T-helper 2 cell treated with Interferon-gamma antibody and Interleukin-4, amounts not matched to agents 5 μg/mL and 100 μg/mL, for 36 hours (primary cell): ENCODE data around the gene NOD1.
"Not testable (repeated sequence)": the region's sequence is repeated elsewhere in the genome, so short reads cannot be mapped to it uniquely, and the experiment has no call there.

Source experiments
- DNase-seq: peaks from one replicate; pipeline ENCODE4 v3.0.0; 2021; ENCODE audit warnings: low spot score
- H3K27ac Mint-ChIP-seq: one replicate; pipeline ENCODE4 v1.8.0; 2021; ENCODE audit warnings: mild to moderate bottlenecking, mixed read lengths
- H3K27me3 Mint-ChIP-seq: one replicate; pipeline ENCODE4 v1.8.0; 2021; ENCODE audit warnings: low read depth, mixed read lengths
- H3K36me3 Mint-ChIP-seq: one replicate; pipeline ENCODE4 v1.8.0; 2021; ENCODE audit warnings: low read depth, mixed read lengths
- H3K4me1 Mint-ChIP-seq: one replicate; pipeline ENCODE4 v1.8.0; 2021; ENCODE audit warnings: low read depth, mixed read lengths
- H3K4me3 Mint-ChIP-seq: one replicate; pipeline ENCODE4 v1.8.0; 2022; ENCODE audit warnings: mild to moderate bottlenecking, moderate library complexity, mixed read lengths
- H3K9me3 Mint-ChIP-seq: one replicate; pipeline ENCODE4 v1.8.0; 2021; ENCODE audit warnings: mixed read lengths

NOD1 gene

DNA sequence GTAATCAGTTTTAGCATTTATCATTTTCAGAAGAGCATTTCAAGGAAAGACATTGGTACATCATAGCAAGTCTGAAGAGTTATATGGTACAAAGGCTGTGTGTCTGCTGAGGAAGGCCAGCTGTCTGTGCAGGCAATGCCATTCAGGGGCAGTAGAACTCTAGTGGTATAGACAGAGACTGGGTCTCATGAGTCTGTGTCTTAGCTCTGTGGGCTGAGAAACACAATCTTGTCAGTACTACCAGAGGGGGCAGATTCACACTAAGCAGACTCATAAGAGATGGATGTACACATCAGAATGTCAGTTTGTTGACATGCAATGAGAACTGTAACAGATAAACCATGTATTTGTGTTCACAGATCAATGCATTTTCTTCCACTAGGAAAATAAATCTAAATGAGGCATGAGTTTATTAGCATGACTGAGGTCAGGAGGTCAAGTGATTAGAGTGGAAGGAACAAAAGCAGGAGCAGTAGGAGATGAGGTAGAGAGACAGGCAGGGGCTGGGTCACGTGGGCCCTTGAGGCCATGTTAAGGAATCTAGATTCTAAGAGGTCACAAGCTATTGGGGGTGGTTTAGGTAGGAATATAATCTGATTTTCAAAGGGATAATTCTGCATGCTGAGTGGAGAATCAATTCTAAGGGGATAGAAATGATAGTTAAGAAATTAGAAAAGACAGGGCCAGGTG is 33.5 kb upstream of the NOD1 start:
- no peak overlapping the region for H3K27ac Mint-ChIP-seq
- peaks cover 4% of the 10 kb centered on the region for H3K36me3 Mint-ChIP-seq
- no peak overlapping the region for H3K4me3 Mint-ChIP-seq
- no peaks in the 10 kb centered on the region for H3K27me3 Mint-ChIP-seq
- H3K4me1 Mint-ChIP-seq, result peaks cover 14% of the 10 kb centered on the region
- DNase-seq, result no peak
- H3K9me3 Mint-ChIP-seq, result peaks cover 5% of the 10 kb centered on the region

DNA sequence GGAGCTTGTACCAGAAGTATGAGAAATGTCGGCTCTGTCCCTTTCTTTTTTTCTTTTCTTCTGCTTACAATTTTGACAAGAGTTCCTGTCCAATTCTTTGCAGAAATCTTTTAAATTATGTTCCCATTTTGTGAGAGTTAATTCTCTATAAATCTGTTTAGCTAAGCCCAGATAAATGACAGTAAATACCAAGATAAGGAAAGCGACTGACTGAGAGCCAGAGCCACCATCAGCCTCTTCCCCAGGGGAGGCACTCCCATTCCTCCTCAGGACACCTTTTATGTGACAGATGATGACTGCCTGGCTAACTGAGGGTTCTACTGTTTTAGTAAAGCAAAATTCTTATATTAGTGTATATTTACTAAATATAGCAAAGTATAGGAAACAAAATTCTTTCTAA is 32.9 kb upstream of the NOD1 start:
- Mint-ChIP-seq H3K4me3 (no peak overlapping the region), H3K36me3 (peaks cover 4% of the 10 kb centered on the region), H3K27ac (no peak overlapping the region), H3K4me1 (peaks cover 15% of the 10 kb centered on the region), H3K27me3 (no peaks in the 10 kb centered on the region), H3K9me3 (peaks cover 5% of the 10 kb centered on the region)
- no peak for DNase-seq

DNA sequence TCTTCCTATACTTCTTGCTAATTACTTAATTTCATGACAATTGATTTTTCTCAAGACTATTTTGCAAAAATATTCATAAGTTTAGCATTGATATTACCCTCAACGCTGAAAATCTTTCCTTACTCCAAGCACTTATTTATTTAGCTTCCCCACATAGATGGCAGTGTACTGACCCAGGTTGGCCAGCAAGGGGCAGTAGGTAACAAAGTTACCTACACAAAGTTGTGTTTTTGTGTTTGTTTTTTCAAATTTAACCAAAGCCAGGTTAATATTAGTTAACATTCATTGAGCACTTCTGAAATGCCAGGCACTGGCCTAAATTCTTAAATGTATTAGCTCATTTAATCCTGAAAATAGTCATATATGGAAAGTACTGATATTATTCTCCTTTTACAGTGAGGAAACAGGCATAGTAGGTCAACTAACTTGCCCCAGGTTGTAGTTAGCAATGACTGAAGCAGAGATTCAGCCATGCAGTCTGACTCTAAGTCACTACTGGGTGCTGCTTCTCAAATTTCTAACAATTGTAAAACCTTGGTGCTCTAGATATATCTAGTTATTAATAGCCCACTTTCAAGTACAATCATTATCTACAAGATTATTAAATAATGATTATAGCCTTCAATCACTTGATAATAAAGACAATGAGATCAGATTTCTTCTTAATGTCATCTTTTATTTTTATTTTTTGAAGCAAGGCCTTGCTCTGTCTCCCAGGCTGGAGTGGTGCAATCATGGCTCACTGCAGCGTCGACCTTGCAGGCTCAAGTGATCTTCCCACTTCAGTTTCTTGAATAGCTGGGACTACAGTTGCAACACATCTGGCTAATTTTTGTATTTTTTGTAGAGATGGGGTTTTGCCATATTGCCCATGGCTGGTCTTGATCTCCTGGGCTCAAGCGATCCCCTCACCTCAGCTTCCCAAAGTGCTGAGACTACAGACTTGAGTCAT is 31.8 kb upstream of the NOD1 start:
- peaks cover 5% of the 10 kb centered on the region for H3K9me3 Mint-ChIP-seq

DNA sequence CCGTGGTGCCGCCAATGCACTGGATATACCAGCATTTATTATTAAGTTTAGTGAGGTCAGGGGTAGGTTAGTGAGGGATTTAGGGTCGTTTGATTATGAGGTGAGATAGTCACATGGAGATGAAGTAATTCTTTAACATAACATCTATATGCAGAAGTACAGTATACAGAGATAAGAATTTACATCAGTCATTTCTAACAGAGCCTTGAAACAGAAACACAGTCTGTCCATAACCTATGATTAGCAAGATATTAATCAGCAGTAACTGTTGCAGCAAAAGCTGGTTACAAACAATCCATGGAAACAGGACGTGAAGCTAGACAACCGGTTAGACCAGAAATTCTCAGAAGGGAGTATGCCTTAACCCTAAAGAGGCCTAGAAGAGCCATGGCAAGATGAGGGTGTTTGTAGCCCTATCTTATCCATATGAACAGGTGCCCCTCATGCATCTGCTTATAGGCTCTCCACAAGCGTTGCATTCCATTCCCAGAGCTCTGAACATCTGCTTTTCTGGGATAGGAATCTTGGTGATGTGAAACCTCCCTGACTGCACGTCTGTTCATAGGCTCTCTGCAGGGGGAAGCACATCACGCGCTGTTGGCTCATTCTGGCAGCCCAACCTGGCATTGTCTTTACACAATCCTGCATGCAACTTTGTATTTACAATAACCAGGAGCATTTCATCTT is 30.7 kb upstream of the NOD1 start:
- not testable (repeated sequence) for H3K9me3 Mint-ChIP-seq, H3K36me3 Mint-ChIP-seq, DNase-seq, H3K27me3 Mint-ChIP-seq, H3K27ac Mint-ChIP-seq, H3K4me3 Mint-ChIP-seq
- peaks cover 24% of the 10 kb centered on the region for H3K4me1 Mint-ChIP-seq

More for the DNA sequence above, 31.8 kb upstream of the NOD1 start:
- Mint-ChIP-seq H3K4me1 (peaks cover 21% of the 10 kb centered on the region), H3K36me3 (peaks cover 5% of the 10 kb centered on the region), H3K27ac (no peak overlapping the region), H3K27me3 (no peaks in the 10 kb centered on the region), H3K4me3 (no peak overlapping the region)
- no peak for DNase-seq

DNA sequence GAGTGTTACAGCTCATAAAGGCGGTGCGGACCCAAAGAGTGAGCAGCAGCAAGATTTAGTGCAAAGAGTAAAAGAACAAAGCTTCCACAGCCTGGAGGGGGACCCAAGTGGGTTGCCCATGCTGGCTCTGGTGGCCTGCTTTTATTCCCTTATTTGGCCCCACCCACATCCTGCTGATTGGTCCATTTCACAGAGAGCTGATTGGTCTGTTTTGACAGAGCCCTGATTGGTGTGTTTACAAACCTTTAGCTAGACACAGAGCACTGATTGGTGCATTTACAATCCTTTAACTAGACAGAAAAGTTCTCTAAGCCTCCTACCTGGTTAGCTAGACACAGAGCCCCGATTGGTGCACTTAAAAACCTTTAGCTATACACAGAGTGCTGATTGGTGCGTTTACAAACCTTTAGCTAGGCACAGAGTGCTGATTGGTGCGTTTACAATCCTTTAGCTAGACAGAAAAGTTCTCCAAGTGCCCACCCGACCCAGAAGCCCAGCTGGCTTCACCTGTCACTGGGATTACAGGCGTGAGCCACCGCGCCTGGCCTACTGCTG is 28.8 kb upstream of the NOD1 start:
- H3K27me3 Mint-ChIP-seq, H3K9me3 Mint-ChIP-seq, DNase-seq, H3K4me3 Mint-ChIP-seq, H3K27ac Mint-ChIP-seq: not testable (repeated sequence)
- peaks cover 11% of the 10 kb centered on the region for H3K36me3 Mint-ChIP-seq
- peaks cover 35% of the 10 kb centered on the region for H3K4me1 Mint-ChIP-seq

DNA sequence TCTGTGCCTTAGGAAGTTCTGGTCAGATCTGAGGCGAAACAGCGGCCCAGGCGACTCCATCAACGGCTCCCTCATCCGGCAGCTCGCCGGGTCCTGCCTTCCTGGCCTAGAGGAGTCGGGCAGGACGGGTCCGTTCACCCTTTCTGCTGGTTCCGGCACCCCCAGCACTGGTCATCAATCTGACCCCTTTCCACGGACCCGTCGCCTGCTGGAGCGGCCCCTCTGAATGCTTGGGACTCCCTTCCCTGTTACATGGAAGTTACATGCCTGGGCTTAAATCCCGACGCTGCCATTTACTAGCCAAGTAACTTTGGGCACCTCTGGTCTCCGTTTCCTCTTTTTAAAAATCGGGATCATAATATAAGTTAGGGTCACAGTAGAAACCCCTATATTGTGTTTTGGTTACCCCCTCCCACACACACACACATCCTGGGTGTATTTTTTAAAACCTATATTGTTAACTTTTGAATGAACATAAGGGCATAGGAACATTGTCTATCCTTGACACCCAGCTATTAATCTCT is 26.7 kb upstream of the NOD1 start:
- peaks cover 45% of the 10 kb centered on the region for H3K4me1 Mint-ChIP-seq
- H3K27me3 Mint-ChIP-seq, result no peaks in the 10 kb centered on the region
- peaks cover 5% of the 10 kb centered on the region for H3K9me3 Mint-ChIP-seq

DNA sequence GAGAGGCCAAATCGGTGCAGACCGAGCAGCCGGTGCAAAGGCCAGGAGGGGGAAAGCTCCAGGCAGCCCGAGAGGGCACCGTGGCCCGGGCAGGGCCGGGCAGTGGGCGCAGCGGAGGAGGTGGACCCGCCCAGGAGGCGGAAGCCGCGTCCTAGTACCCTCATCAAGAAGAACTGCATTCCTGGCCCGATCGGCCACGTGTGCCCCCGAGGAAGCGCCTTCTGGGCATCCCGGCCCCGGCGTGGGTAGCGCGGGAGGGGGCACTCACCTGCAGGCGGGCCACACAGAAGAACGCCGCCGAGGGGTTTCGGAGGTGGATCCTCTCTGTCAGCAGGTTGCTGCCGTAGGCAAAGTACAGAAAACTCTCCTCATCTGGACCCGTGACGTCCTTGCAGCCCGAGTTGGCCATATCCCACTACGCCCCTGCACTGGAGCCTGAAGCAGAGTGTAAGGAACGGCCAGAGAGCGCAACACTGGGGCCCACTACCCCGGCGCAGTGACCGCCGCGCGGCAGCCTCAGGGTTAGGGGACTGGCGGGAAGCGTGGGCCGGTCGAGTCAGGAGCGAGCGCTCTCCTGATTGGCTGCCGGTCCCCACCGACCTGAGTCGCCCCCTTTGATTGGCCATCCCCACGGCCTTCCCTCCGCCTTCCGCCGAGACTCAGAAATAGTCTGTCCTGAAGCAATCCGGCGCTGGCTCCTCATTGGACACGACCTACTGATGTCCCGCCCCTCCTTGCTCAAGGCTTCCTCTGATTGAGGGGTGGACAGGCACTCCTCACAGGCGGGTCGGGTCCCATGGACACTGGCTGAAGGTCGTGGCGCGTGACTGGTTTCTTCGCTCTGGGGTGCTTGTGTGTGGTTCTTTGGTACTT is 26.0 kb upstream of the NOD1 start, which contains the start of gene GGCT:
Gene GGCT, minus strand, starts transcription at position 529 of the 873 bp plus-strand sequence. Its CDS starts 120 bp downstream, at position 409.
- peak; percentile 98 for DNase-seq
- Mint-ChIP-seq H3K4me1 (peaks cover 45% of the 10 kb centered on the region), H3K4me3 (peak within 1 kb of the TSS; percentile 92), H3K27me3 (no peaks in the 10 kb centered on the region), H3K36me3 (peaks cover 24% of the 10 kb centered on the region), H3K27ac (peak within 1 kb of the TSS; percentile 93), H3K9me3 (peaks cover 5% of the 10 kb centered on the region)

More for the DNA sequence above, 26.7 kb upstream of the NOD1 start:
- H3K36me3 Mint-ChIP-seq, result peaks cover 18% of the 10 kb centered on the region
- peak overlapping the region; percentile 93 for H3K27ac Mint-ChIP-seq
- peak overlapping the region; percentile 92 for H3K4me3 Mint-ChIP-seq
- DNase-seq, result no peak

DNA sequence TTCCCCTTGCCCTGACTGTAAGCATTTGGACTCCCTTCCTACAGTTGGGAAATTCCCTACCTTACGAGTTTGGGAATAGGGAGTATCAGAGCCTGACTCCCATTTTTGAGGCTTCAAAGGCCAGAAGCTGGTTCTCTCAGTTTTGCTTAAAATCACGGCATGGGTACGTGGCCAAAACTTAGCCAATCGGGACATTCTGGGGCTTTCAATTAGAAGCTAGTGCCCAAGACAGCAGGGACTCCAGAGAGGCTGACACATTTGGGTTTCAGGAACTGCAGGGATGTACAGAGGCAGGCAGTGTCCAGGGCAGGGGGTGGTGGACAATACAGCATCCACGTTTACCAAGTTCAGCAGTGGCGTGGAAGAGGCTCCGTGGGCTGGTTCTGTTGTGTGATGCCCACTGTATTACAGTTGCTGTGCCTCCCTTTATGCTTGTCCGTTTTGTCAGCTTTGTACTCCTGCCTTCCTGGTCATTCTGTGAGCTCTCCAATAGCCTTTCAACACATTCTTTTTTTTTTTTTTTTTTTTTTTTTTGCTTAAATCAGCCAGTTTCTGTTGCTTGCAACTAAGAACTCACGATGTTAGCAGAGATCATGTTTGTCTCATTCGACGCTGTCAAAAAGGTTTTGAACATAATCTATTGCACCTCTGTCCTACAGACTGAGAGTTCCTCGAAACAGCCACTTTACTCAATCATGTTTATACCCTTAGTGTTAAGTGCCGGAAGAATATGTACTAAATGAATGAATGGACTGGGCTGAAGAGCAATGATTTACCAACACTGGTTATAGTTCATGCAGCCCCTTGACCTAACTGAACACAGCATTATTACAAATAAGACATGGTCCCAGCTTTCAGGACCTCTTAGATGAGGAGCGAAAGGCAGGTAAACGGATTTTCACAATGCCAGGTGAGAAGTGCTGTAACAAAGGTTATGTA is 25.0 kb upstream of the NOD1 start:
- Mint-ChIP-seq H3K27me3 (no peaks in the 10 kb centered on the region), H3K36me3 (peaks cover 29% of the 10 kb centered on the region), H3K9me3 (peaks cover 5% of the 10 kb centered on the region), H3K4me3 (peak overlapping the region; percentile 92), H3K27ac (peak overlapping the region; percentile 84), H3K4me1 (peaks cover 40% of the 10 kb centered on the region)
- DNase-seq, result no peak

DNA sequence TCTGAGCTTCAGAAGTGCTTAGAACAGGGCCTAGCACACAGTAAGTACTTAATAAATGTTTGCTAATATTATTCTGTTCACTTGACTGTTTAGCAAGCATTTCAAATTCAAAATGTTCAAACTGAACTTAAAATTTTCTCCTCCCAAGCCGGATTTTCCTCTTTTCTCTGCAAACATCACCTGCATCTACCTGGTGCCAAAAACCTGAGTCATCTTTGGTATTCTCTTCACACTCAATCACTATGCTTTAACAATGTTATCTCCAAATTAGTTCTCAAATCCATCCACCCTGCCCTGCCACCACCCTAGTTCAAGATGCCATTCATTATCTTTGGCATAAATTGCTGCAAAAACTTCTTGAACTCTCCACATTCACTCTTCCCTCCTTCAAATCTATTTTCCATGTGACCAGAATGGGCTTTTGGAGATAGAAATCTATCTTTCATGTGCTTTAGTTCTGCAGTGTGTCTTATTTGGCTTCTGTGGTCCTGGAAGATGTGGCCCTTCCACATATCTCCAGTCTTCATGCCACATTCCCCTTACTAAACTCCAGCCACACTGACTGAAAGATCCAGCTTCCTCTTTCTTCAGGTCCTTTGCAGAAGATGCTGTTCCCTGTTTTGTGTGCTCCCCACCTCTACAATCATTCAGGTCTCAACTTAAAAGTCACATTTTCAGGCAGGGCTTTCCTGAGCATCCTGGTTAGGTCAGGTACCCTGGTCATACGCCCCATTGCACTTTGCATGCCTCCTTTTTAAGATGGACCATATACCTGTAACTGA is 24.1 kb upstream of the NOD1 start:
- Mint-ChIP-seq H3K4me1 (peaks cover 40% of the 10 kb centered on the region), H3K27ac (no peak overlapping the region), H3K36me3 (peaks cover 28% of the 10 kb centered on the region), H3K27me3 (no peaks in the 10 kb centered on the region), H3K9me3 (peaks cover under 1% of the 10 kb centered on the region), H3K4me3 (peak overlapping the region; percentile 92)
- no peak for DNase-seq

DNA sequence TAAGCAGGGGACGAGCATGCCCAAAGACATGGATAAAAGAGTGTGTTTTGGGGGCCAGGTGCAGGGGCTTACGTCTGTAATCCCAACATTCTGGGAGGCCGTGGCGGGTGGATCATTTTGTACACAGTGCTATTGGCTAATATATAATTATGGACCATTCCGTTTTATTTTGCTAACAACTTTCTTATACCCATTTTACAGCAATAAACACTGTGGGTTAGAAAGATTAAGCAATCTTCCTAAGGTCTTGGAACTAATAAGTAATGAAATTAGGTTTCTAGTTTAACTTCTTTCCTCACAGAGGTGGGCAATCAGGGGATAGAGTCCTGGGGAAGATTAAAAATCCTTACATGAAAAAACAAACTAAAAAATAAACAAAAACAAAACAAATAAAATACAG is 22.7 kb upstream of the NOD1 start:
- Mint-ChIP-seq H3K4me3 (no peak overlapping the region), H3K36me3 (peaks cover 37% of the 10 kb centered on the region), H3K4me1 (peaks cover 39% of the 10 kb centered on the region), H3K9me3 (no peaks in the 10 kb centered on the region), H3K27me3 (no peaks in the 10 kb centered on the region), H3K27ac (no peak overlapping the region)
- no peak for DNase-seq

DNA sequence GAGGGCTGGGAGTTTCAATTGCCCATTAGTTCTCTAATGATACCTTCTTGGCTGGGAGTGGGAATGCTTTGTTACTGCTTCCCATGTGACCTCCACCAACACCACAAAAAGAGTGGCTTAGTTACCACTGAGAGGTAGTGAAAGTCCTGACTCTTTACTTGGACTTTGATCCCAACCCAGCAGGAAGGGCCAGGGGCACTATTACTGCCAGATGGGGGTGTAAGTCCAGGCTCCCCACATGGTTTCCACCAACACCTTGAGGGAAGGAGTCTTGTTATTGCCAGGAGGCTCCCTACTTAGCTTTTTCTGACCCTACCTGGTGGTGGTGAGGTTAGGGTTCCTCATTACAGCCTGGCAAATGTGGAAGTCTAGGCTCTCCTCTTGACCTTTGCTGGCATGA is 14.6 kb upstream of the NOD1 start:
- Mint-ChIP-seq H3K36me3 (peaks cover 32% of the 10 kb centered on the region), H3K4me3 (no peak overlapping the region), H3K9me3 (peaks cover 30% of the 10 kb centered on the region), H3K4me1 (no peaks in the 10 kb centered on the region), H3K27ac (no peak overlapping the region), H3K27me3 (peaks cover 17% of the 10 kb centered on the region)
- DNase-seq, result no peak
